Ectodermal cell (in vitro differentiated cells): ENCODE data around the gene MYOM1.

ENCODE experiments used
- H3K27ac ChIP-seq: 2 replicates; pipeline ENCODE4 v1.7.0; 2013; ENCODE audit warnings: mild to moderate bottlenecking, low read depth, low read length; ENCODE audit not compliant: insufficient read depth, poor library complexity, severe bottlenecking
- H3K27me3 ChIP-seq: 2 replicates; pipeline ENCODE4 v1.7.0; 2013; ENCODE audit warnings: mild to moderate bottlenecking, low read length; ENCODE audit not compliant: insufficient read depth, control insufficient read depth, poor library complexity, severe bottlenecking
- H3K36me3 ChIP-seq: one replicate; pipeline ENCODE4 v1.7.0; 2013; ENCODE audit warnings: low read length; ENCODE audit not compliant: control insufficient read depth, insufficient read depth
- H3K4me1 ChIP-seq: one replicate; pipeline ENCODE4 v1.7.0; 2013; ENCODE audit warnings: low read length; ENCODE audit not compliant: control insufficient read depth, insufficient read depth
- H3K4me3 ChIP-seq: 2 replicates; pipeline ENCODE4 v1.7.0; 2013; ENCODE audit warnings: low read depth, low read length, control low read depth; ENCODE audit not compliant: insufficient read depth
- H3K9me3 ChIP-seq: 2 replicates; pipeline ENCODE4 v1.7.0; 2013; ENCODE audit warnings: mild to moderate bottlenecking, low read length, moderate library complexity; ENCODE audit not compliant: control insufficient read depth
- WGBS, 2 experiments: methylation state at CpG; one replicate each; pipeline ENCODE4 v1.1.7; 2013; ENCODE audit warnings: missing lambda C conversion rate in 2 of 2; 5-methylcytosine and 5-hydroxymethylcytosine counted together

The MYOM1 gene

DNA sequence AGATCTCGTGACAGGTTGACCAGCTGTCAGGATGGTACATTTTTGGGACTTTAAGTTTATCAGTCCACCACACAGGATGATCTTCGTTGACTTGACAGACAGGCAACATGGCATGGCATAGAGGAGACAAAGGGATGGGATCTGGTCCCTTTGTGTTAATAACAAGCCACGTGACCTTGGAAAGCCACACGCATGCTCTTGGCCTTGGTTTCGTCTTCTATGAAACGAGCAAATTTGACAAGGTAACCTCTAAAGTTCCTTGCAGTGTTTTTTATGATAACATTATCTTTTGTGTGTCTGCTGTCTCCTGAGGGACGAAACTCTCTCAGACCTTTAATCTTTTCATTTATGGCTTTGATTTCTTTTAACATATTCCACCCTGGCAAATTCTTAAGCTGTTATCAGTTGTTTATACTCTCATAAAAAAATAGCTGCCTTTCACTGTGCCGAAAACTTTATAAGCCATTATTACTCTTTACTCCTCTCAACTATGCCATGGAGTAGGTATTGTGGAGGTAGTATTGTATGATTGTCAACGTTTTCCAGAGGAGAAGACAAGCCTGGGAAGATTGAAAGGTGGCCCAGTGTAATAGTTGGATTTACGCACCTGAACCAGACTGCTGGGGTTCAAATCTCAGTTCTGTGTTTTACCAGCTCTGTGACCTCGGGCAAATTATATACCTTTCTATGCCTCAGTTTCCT is 81.3 kb downstream of the MYOM1 start:
- WGBS, 2 experiments: 88 to 89% methylated on average over 10 of the region's 11 CpGs
- Histone ChIP-seq H3K27me3 (no peaks in the 10 kb centered on the region), H3K9me3 (no peaks in the 10 kb centered on the region)

DNA sequence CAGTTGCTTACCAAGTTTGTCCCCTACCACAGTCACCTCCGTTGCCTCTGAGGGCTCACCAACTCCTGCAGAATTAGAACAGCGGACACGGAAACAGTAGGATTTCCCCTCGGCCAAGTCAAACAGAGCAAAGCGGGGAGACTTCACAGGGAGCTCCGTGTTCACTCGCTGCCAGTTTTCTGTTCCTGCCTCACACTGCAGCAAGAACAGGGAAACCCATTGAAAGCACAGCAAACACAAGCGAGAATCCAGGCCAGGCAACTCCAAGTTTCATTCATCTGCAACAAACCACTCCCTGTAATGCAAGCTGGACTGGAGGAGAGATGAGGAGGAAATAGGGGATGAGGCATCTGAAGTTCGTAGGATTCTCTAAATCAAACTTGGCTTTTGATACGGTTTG is 84.2 kb downstream of the MYOM1 start:
- H3K9me3 ChIP-seq: no peaks in the 10 kb centered on the region
- WGBS, 2 experiments: 94 to 95% methylated on average over 9 to 10 of the region's 10 CpGs

More for the DNA sequence above, 81.3 kb downstream of the MYOM1 start:
- H3K4me1 ChIP-seq: no peaks in the 10 kb centered on the region
- no peak overlapping the region for H3K27ac ChIP-seq
- no peaks in the 10 kb centered on the region for H3K36me3 ChIP-seq
- H3K4me3 ChIP-seq: no peak overlapping the region

DNA sequence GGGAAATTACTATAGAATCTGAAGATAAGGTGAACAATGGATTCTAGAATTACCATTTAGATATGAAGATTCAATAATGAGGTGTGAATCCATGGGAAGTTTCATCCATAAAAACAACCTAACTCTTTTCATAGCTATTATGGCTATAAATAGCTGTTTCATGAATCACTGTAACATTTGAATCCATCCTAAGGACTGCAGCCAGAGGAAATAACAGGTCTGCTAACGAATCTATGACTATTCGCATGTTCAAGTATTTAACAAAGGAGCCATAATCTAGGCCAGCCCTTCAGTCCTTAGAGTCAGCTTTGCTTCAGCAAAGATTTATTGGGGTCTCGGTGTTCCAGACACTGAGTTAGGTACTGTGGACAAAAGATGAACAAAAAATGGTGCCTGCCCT is 87.1 kb downstream of the MYOM1 start:
- Histone ChIP-seq H3K27ac (no peak overlapping the region), H3K4me1 (no peaks in the 10 kb centered on the region), H3K27me3 (no peaks in the 10 kb centered on the region), H3K36me3 (no peaks in the 10 kb centered on the region), H3K9me3 (no peaks in the 10 kb centered on the region), H3K4me3 (no peak overlapping the region)
- WGBS, 2 experiments: 94 to 95% methylated on average over 3 of the region's 3 CpGs

More for the DNA sequence above, 84.2 kb downstream of the MYOM1 start:
- Histone ChIP-seq H3K27me3 (no peaks in the 10 kb centered on the region), H3K36me3 (no peaks in the 10 kb centered on the region), H3K4me3 (no peak overlapping the region), H3K27ac (no peak overlapping the region), H3K4me1 (no peaks in the 10 kb centered on the region)

DNA sequence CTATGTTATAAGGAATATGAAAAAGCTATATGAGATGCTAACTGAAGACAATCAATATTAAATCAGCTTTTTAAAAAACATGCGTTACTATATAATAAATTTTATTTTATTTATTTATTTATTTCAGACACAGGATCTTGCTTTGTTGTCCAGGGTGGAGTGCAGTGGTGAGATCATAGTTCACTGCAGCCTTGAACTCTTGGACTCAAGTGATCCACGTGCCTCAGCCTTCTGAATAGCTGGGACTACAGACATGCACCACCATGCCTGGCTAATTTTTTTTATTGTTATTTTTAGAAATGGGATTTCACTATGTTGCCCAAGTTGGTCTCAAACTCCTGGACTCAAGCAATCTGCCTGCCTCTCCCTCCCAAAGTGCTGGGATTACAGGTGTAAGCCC is 89.4 kb downstream of the MYOM1 start:
- H3K9me3 ChIP-seq: no peaks in the 10 kb centered on the region
- H3K4me1 ChIP-seq: no peaks in the 10 kb centered on the region
- H3K4me3 ChIP-seq: no peak overlapping the region
- H3K36me3 ChIP-seq: no peaks in the 10 kb centered on the region
- H3K27me3 ChIP-seq: no peaks in the 10 kb centered on the region
- WGBS, 2 experiments: 92 to 100% methylated on average over 1 of the region's 2 CpGs
- H3K27ac ChIP-seq: no peak overlapping the region

DNA sequence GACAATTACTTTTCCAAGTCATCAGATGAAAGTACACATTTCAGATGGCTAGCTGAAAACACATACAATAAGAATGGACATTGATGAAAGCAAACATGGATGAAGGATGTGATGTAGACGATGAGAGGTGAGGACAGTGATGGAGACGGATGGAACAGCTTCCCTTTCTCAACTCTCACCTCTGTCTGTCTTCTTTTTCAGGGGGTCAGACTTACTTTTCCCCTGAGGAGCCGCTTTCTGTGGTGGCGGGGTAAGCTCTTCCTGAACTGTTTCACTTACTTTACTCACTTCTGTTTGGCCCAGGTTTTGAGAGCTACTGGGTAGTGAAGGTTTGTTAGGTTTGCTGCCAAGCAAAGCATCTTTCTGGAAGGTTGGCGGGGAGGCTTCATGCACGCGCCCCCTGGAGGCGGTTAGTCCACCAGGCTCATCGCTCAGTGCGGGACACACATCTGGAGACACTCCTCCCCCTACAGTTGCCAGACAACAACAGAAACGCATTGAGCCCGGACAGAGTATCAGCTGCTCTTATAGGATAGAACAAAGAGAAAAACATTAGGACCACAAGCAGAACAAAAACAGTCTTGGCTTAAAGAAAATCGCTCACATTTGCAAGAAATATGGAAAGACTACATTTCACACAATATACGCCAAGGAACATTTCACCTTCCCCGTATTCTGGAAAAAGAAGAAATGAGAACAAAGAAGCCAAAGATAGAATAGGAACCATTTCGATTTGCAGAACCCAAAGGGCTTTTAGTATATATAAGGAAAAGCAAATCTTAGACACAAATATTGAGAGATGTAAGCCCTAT is 90.5 kb downstream of the MYOM1 start:
- Histone ChIP-seq H3K4me3 (no peak overlapping the region), H3K9me3 (no peaks in the 10 kb centered on the region), H3K36me3 (no peaks in the 10 kb centered on the region), H3K4me1 (no peaks in the 10 kb centered on the region), H3K27ac (no peak overlapping the region), H3K27me3 (no peaks in the 10 kb centered on the region)
- WGBS, 2 experiments: 27 to 28% methylated on average over 15 of the region's 16 CpGs

DNA sequence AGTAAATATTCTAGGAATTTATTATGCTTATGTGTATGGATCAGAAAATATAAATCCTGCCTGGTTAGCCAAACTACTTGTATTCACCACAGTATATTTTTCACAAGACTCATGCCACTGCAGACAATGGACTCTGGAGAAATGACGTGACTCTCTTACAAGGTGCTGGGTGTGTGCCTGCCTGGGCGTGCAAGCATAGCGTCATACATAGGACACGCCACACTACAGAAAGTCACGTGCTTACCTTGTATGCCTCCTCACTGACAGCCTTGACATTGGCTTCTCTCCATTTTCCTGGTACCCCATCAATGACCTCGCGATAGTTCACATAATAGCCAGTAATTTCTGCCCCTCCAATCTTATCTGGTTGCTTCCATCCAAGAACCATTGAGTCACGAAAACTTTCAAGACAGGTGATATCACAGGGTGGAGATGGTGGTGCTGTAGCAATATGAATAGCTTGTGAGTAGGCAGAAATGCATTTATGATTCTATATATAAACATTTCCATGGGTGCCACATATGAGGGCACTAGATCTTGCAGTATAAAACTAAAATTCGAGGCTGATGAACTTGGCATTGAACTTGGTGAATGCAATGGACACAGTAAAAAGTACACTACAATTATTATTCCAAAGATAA is 93.2 kb downstream of the MYOM1 start:
- Histone ChIP-seq H3K36me3 (no peaks in the 10 kb centered on the region), H3K4me3 (no peak overlapping the region), H3K27ac (no peak overlapping the region), H3K27me3 (no peaks in the 10 kb centered on the region), H3K9me3 (no peaks in the 10 kb centered on the region), H3K4me1 (no peaks in the 10 kb centered on the region)
- 94 to 95% methylated on average over 8 to 9 of the region's 9 CpGs for WGBS, 2 experiments

DNA sequence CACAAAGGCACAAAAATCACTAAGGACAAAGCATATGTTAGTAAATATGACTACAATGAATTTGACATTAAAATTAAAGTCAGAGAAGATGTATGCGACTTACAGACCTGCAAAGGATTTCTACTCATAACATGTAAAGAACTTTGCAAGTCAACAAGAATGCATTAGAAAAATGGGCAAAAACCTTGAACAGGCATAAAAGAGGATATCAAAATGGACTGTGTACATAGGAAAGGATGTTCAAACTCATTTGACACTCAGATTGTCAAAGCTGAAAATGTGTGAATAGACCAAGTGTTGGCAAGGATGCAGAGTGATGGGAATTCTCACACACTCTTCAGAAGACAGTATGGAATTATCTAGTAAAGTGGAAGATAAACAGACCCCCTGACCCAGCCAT is 94.9 kb downstream of the MYOM1 start:
- Histone ChIP-seq H3K4me1 (no peaks in the 10 kb centered on the region), H3K36me3 (no peaks in the 10 kb centered on the region), H3K27ac (no peak overlapping the region), H3K27me3 (no peaks in the 10 kb centered on the region), H3K4me3 (no peak overlapping the region), H3K9me3 (no peaks in the 10 kb centered on the region)
- 100% methylated on average over 1 of the region's 1 CpG; no CpG with 5 or more reads in 1 of the 2 experiments for WGBS, 2 experiments

DNA sequence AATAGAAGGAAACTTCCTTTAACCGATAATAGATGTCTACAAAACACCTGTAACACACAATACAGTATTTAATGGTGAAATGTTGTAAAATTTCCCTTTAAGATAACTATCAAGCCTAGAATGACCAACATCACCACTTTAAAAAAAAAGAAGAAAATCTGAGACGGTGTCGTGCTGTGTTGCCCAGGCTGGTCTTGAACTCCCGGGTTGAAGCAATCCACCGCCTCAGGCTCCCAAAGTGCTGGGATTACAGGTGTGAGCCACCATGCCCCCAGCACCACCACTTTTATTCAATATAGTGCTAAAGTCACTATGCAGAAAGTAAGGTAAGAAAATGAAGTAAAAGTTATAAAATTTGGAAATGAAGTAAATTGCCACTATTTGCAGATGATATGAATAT is 96.9 kb downstream of the MYOM1 start:
- Histone ChIP-seq H3K4me1 (no peaks in the 10 kb centered on the region), H3K27ac (no peak overlapping the region), H3K27me3 (no peaks in the 10 kb centered on the region), H3K9me3 (no peaks in the 10 kb centered on the region), H3K36me3 (no peaks in the 10 kb centered on the region), H3K4me3 (no peak overlapping the region)
- 97 to 99% methylated on average over 4 of the region's 5 CpGs for WGBS, 2 experiments

DNA sequence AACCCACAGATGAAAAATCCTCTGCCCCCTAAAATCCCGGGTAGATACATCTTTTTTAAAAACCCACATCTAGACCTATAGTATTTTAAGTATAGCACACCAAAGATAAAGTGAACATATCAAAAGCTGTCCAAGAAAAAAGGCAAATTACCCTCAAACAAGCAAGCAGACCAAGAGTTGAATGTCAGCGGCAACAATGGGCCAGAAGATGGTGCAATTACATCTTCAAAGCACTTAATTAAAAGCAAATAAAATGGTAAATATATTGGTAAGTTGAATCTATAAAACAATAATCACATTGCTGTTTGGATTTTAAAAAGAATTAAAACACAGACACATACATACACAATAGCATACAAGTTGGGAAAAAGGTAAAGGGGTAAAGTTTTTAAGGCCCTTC is 98.5 kb downstream of the MYOM1 start:
- H3K4me1 ChIP-seq: no peaks in the 10 kb centered on the region
- no peaks in the 10 kb centered on the region for H3K36me3 ChIP-seq
- WGBS, 2 experiments: 93 to 100% methylated on average over 1 to 2 of the region's 2 CpGs
- H3K9me3 ChIP-seq: no peaks in the 10 kb centered on the region
- H3K4me3 ChIP-seq: no peak overlapping the region
- H3K27me3 ChIP-seq: no peaks in the 10 kb centered on the region
- H3K27ac ChIP-seq: no peak overlapping the region

DNA sequence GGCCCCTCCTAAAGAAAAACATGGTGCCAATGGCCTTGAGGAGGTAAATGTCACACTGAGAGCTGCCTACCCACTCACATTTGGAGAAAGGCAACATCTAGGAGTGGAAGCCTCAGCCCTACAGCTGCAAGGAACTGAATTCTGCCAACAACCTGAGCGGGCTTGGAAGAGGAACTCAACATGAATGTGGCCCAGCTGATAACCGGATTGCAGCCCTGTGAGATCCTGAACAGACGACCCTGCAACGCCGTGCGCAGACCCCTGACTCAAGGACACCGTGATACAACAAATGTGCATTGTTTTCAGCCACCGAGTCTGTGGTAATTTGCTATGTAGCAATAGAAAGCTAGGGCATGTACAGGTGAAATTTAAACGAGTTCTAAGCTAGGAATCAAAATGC is 99.4 kb downstream of the MYOM1 start:
- H3K9me3 ChIP-seq: no peaks in the 10 kb centered on the region
- no peak overlapping the region for H3K27ac ChIP-seq
- H3K4me3 ChIP-seq: no peak overlapping the region
- H3K27me3 ChIP-seq: no peaks in the 10 kb centered on the region
- H3K4me1 ChIP-seq: no peaks in the 10 kb centered on the region
- H3K36me3 ChIP-seq: no peaks in the 10 kb centered on the region
- WGBS, 2 experiments: 95% methylated on average over 9 of the region's 9 CpGs
